Stimulated activated CD8-positive, alpha-beta memory T cell treated with anti-CD3 and anti-CD28 coated beads, Interleukin-7, amount 100 ng/mL, for 48 hours (primary cell): ENCODE data around the gene CISD2.
"Not testable (repeated sequence)": the region's sequence is repeated elsewhere in the genome, so short reads cannot be mapped to it uniquely, and the experiment has no call there.

Experiments used
- DNase-seq, 2 donors: peaks; one replicate each; pipeline ENCODE4 v3.0.0-alpha.2; 2020; ENCODE audit warnings: low read depth in 1 of 2; ENCODE audit errors: extremely low read depth in 1 of 2

Gene CISD2, protein sequence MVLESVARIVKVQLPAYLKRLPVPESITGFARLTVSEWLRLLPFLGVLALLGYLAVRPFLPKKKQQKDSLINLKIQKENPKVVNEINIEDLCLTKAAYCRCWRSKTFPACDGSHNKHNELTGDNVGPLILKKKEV

DNA sequence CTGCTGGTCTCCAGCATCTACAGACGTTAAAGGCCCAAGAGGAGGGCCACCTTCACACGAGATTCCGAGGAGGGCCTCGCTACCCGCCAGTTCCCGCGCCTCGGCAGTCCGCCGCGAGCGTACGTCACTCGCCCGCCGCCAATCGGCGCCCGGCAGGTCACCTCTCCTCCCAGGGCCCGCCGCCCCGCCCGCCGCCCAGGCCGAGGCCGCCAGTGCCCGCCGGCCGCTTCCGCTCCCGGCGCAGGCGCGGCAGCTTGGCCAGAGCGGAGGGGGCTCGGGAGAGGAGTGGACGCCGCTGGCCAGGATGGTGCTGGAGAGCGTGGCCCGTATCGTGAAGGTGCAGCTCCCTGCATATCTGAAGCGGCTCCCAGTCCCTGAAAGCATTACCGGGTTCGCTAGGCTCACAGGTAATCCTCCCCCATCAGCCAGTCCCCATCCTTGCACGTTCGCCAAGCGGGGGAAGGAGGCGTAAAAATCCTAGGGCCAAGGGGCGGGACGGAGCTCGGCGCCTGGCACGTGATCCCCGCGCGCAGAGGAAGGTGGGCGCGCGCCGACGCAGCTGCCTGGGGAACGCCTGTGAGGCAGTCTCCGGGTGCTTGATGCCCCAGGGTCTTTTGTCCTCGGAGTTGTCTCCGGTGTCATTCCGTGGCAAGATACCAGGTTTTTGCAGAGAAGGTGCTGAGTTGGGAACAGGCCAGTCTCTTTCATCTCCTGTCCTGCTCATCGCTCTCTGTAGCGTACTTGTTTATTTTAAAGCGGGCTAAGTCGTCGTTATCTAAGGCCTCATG, at the start of gene CISD2:
Gene CISD2 (plus strand): TSS at position 212 of the 788 bp plus-strand sequence. CDS start 93 bp downstream, at position 305.
- DNase-seq, result peak; percentile 88 to 91

DNA sequence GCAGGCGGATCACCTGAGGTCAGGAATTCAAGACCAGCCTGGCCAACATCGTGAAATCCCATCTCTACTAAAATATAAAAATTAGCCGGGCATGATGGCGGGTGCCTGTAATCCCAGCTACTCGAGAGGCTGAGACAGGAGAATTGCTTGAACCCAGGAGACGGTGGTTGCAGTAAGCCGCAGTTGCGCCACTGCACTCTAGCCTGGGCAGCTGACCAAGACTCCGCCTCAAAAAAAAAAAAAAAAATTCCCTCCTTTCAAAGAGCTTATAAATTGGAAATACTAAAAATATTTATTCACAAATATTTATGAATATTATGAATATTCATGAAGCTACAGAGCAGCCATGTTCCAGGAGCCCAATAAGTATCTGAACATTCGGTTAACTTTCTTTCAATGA, 49.7 kb upstream of the CISD2 start:
- DNase-seq, result not testable (repeated sequence)

DNA sequence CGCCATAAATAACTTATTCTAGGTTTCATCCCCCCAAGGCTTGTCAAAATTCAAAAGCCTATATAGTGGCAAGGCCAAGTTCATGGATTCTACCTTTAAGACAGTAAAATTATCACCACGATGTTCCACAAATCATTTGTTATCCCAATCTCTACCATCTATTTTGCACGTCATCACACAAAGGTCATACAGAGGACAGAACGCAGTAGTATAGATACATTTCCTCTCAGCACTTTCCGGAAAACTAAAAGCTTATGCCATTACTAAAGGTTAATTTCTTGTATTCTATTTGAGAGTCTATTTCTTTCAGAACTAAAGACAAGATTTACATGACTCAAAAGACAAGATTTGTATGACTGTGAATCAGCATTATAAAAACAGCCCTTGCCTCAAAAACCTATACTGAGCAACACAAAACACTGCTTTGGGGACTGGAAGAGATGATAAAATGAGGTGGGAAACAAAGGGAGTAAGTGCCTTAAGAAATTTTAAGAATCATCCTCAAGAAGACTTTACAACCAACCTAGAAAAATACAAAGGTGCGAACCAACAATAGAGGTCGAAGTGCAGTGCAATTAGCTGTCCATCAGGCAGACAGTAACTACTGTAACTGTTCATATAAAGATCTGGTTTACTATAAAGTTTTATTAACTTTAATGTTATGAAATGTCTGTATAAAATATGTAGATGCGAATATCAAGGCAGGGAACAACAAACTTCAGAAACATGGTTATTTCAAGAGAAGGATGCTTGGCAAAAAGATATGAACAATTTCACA, 49.0 kb upstream of the CISD2 start:
- DNase-seq, result no peak

DNA sequence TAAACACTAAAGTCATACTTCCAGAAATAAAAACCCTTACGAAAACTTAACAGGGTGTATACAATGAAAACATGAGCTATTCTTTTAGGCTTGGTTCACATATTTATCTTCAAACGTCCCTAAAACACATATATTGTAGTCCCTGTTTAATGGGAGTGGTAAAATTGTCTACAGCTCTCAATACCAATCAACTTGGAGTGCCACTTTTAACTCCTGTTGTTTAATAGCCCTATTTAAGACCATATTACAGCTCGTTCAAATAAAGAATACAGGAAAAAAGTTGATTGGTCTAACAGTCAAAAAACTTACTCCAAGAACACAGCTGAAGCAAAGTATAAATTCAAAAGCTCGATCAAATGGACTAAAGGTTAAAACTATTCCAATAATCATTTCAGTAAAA, 45.3 kb upstream of the CISD2 start:
- no peak for DNase-seq

DNA sequence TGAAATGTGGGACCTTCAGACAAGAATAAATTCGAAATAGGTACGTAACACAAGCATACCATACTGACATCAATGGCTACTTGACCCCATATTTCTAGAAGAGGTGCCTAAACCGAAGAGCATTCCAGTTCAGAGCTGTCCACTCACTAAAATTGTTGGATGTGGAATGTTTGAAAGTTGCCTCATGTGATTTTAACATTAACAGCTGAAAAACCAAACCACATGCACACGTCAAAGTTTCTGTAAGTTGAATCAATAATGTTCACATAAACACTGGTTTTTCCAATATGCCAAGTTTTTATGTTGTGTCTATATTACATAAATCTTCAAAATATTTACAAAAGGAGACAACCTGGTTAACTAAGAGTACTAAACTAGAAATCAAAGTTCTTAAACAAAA, 44.9 kb upstream of the CISD2 start:
- DNase-seq, result no peak

DNA sequence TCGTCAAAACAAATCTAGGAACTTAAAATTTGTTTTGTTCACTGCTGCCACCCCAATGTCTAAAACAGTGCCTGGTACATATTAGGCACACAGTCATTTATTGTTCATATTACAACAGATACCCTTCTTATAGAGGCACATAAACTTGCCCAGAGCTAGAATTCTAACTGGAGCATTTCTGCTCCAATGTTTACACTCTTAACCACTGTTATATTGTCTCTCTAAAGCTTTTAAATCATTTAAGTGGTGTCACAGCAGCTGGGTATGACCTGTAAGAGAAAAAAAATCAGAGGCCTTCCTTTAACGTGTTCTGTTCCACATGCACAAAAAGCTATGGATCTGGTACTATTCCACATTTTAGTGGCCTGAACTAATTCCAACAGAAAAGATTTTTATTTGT, 44.4 kb upstream of the CISD2 start:
- DNase-seq, result no peak

DNA sequence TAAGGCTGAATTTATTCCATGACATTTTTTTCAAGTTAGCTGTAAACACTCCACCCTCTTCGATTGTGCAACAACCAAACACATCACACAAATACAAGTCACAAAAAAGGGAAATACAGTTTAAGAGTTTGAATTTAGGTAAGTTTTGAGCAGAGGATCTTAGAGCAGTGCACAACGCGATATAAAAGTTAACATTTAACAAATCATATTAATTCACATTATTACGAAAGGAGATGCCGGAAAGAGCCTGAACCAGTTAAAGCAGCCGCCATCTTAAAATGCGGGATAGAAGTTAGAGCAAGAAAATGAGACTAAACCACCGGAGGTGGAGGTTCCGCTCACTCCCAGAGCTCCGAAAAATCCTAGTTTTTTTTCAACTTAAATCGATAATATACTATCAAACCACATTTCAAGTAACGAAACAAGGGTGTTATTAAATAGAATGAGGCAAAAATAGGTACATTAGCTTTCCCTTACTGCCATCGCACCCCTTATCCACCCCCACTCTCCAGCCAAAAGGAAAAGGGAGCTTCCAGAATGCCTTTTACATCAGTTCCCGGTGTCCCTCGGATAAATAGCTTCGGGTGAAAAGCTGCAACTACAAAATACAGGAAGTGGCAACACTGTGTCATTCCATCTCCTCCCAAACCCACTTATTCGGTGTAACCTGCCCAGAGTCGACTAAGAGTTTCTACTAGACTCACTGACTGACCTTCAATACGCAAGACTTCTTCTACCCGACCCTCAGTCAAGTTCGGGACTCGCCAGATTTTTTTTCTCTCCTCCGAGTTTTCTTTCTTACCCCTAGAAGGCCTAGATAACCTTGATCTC, 43.3 kb upstream of the CISD2 start:
- no peak for DNase-seq

DNA sequence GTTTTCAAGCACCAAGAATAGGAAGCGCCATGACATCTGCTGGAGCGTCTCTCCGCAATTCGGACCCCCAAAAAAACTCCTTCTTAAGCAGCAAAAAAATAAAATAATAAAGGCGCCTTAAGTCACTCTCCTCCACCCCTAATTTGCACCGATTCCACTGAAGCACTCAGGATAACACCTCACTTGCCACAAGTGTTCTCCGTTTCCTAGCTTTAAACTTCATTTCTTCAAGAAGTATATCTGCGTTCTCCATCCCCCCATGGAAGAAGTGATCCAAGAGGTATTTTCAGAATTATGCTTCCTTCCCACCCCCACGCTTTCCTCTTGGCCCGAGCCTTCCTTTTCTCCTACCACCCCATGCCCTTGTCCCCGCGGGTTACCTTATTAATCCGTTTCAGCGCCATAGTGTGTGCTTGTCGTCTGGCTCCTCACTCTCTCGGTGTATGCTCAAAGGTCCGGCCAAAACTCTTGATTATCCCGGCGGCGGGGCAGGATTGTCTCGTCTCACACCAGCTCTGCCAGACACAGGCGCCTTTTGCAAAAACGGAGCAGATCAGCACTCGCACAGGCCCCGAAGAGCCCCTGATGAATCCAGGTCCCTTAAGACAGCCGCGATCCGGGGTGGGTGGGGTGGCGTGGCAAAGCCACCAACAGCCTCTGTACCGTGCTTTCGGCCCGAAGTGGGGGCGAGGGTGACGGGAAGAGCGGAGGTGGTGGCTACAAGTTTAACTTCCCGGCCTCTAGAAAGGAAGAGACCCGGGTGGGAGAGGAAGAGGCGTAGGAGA, 42.5 kb upstream of the CISD2 start:
- peak in 1 of 2 donors; percentile 74 for DNase-seq

DNA sequence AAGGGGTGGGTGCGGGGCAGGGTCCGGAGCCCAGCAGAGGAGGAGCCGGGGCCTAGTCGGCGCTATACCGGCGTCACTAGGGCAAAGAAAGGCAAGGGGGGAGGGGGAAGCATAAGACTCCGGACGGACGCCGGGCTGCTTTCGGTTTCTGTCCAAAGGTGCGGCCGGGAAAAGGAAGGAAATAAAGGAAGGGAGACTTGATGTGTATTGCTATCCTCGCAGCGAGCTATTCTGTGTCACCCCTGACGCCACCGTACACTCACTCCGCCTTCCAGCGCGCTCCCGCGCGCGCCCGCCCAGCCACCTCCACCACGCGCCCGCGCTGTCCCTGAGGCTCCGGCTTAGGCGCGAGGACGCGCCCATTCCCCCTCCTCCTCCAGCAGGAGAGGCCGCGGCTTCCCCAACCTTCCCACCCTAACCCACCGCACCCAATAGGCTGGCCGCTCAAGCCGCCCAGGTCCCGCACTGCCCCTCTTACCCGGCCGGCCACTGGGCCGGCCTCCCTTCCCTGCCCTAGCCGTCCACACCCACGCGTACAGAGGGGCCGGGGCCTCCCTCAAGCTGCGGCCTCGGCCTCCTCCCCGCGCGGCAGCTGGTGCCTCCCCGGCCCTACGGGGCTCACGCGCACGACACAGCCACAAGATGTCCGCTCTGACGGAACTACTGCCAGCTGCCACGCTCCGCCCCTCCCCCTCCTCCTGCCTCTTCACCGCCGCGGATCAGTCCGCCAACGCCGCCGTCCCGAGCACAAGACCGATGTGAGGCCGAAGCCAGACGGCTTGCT, 41.7 kb upstream of the CISD2 start, which contains the start of gene UBE2D3:
Gene UBE2D3 (minus strand): TSS at position 662 of the 784 bp plus-strand sequence. CDS start 1,043 bp downstream, outside the sequence.
- DNase-seq, result peak; percentile 87 to 92

DNA sequence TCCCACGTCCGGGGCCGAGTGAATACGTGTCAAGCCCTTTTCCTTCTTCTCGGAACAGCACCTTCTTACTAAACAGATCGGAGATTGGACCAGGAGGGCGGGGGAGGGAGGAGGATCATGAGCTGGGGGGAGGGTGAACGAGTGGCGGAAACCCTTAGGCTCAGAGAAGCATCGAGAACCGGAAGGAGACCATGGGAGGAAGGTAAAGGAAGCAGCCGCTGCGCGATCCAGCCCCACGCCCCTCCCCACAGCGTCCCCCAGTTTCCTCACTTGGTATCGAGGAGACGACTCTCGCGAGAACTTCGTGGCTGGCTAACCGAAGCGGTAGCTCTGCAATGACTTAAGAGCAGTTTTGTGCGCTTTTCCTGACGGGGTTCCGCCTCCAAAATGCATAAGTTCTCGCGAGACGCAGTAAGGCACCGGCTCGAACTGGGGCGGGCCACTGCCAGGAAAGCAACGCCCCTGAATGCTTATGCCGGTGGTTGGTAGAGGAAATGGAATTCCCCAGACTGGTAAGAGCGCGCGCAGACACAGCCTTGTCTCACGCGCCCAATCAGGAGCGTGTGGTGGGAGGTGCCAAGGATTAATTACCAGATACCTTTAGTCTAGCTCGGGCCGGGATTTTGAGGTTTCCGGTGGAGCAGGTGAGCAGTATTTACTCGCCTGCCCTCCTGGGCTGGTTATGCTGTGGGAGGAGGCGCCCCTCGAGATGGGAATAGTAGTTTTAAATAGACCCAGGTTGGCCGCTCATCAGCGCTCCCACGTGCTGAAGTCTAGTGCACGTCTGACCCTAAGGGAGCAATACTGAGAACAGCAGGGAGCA, 40.9 kb upstream of the CISD2 start:
- DNase-seq, result peak; percentile 96 to 99

DNA sequence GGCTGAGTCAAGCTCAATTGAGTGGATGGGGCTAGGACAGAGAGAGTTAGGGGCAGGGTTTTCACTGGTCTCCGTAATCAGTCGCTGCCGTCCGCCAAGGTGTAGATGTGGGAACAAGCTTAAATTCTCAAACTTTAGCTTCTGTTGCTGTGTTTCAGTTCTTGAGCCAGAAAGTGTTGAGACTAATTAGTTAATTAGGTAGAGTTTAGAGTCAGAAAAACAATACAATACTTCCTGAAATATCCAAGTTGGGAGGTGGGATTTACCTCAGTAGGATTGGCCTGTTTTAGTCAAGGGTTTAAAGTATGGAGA, 40.3 kb upstream of the CISD2 start:
- no peak for DNase-seq

DNA sequence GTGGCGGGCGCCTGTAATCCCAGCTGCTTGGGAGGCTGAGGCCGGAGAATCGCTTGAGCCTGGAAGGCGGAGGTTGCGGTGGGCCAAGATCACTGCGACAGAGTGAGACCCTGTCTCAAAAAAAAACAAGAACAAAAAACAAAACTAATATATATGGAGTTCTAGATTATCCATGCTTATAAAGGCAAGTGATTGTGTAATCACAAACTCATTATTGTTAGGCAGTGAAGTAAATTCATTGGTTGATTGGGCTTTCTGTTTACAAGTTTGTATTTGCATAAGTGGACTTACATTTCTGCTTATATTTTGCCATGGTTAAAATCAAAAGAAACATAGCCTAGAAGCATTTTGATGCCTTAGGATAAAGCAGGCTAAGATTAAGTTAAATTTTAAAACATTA, 39.0 kb upstream of the CISD2 start:
- DNase-seq, result no peak

DNA sequence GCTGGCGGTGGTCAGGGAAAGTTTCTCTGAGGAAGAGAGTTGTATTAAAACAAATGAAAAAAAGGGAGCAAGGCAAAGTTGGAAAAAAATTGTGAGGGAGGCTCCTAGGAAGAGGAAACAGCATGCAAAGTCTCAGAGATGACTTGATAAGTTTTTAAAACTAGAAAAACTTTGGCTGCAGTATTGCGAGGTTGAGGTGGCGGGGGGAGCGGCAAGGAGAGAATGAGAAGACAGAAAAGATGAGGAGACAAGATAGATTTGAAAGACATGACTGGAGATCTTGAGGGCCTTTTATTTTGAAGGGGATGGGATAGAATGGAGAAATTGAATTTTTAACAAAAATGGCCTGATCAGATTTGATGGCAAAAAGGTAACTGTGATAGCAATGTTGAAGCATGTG, 36.7 kb upstream of the CISD2 start:
- DNase-seq, result no peak

DNA sequence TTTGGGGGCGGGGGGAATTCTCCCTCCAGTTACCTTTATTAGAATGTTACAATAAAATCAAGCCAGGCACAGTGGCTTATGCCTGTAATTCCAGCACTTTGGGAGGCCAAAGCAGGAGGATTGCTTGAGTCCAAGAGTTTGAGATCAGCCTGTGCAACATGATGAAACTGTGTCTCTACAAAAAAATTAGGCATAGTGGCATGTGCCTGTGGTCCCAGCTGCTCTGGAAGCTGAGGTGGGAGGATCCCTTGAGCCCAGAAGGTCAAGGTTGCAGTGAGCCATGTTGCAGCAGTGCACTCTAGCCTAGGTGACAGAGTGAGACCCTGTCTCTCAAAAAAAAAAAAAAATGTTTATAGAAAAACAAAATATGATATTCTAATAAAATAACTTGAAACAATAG, 36.1 kb upstream of the CISD2 start:
- DNase-seq, result no peak

DNA sequence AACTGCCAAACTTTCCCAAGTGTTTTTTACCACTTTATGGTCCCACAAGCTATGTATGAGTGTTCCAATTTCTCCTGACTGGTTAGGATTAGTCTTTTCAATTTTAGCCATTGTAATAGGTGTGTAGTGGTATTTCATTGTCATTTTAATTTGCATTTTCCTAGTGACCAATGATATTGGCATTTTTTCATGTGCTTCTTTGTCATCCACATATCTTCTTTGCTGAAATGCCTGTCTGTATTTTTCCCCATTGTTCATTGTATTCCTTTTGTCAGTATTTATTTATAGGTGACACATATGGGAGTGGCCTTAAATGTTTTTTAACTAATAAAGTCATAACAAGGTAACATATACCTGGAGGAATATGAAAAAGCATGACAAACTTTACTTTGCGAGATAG, 32.2 kb upstream of the CISD2 start:
- no peak for DNase-seq

DNA sequence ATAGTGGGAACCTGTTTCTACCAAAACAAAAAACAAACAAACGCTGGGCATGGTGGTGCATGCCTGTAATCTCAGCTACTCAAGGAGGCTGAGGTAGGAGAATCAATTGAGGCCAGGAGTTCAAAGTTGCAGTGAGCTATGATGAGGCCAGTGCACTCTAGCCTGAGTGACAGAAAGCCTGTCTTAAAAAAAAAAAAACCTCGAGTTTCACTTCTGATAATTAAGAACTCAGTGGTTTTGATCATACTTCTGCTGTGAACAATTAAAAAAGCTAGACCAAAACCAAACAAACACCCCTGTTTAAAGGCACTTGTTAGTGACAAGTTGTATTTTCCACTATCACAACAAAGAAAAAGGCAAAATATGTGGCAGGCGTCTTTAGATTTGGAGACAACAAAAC, 26.4 kb upstream of the CISD2 start:
- no peak for DNase-seq

DNA sequence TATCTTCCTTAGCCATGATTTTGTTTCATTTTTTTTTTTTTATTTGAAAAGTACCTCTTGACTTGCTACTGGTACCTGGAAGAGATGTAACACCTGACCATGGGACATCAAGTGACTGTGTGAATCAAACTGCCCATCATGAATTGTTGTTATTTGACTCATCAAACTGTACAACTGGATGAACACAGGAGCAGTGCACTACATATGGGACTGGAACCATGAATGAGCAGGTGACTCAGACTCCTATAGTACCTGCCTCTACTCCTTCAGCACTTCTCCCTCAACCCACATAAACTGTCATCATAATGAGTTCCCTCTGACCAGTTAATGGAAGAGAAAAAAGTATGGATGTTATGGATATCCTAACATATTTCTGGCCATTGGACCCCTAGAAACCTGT, 25.5 kb upstream of the CISD2 start:
- no peak for DNase-seq

DNA sequence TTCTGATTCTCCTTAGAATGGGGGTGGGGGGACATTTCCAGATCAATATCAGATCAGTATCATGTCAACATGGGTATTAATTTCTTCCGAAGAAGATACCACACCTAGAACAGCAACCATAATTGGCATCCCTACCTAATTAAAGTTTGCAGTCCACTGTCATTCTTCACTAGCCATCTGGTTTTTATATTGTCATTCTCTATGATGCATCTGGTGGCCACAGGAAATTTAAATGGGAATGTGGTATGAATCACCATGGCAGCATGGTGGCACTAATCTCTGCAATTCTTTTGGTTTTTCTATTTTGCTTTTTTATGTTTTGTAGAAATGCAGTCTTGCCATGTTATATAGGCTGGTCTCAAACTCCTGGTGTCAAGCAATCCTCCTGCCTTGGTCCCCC, 24.9 kb upstream of the CISD2 start:
- DNase-seq, result no peak

DNA sequence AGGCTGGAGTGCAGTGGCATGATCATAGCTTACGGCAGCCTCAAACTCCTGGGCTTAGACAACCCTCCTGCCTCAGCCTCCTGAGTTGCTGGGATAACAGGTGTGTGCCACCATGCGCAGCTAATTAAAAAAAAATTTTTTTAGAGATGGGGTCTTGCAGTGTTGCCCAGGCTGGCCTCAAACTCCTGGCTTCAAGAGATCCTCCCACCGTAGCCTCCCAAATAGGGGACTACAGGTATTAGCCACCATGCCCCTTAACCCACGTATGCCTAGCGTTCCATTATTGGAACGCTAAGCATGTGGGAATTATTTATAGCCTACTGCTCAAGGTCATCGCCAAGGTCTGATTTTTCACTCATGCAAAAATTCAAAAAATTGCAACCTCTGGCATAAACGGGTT, 21.1 kb upstream of the CISD2 start:
- DNase-seq, result no peak
